Measurements from ENCODE around the gene HMX2. TPM values are rescaled to one million over a fixed set of nuclear protein-coding genes. Genes with fewer than 3 reads are reported as not detected.

The HMX2 gene
- total RNA-seq, 1 donor from 2014 or later = not detected

DNA sequence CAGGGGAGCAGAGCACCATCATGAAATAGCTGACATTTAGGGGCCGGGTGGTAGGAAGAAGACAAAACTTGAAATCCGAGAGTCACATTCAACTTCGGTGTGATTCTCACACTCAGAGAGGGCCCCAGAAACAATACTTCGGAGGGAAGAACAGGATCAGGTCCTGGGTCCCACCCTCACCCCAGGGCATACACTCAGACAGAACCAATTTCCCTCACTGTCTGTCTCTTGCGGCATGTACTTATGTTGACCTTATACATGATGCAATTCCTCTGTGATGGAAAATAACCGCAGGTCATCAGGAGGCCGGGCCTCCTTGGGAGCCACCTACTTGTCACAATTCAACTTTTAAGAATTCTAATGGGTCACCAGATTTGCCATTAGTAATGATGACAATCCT, 38.5 kb upstream of the HMX2 start:
- H3K4me1 Mint-ChIP-seq = no peaks in the 10 kb centered on the region
- peaks cover 61% of the 10 kb centered on the region for H3K27me3 Mint-ChIP-seq (ENCODE audit: low read depth)
- DNase-seq (ENCODE audit: low spot score in 2 of 2, unreplicated experiment in 2 of 2) = no peak
- no peaks in the 10 kb centered on the region for H3K9me3 Mint-ChIP-seq
- TF ChIP-seq, protein P1, sequence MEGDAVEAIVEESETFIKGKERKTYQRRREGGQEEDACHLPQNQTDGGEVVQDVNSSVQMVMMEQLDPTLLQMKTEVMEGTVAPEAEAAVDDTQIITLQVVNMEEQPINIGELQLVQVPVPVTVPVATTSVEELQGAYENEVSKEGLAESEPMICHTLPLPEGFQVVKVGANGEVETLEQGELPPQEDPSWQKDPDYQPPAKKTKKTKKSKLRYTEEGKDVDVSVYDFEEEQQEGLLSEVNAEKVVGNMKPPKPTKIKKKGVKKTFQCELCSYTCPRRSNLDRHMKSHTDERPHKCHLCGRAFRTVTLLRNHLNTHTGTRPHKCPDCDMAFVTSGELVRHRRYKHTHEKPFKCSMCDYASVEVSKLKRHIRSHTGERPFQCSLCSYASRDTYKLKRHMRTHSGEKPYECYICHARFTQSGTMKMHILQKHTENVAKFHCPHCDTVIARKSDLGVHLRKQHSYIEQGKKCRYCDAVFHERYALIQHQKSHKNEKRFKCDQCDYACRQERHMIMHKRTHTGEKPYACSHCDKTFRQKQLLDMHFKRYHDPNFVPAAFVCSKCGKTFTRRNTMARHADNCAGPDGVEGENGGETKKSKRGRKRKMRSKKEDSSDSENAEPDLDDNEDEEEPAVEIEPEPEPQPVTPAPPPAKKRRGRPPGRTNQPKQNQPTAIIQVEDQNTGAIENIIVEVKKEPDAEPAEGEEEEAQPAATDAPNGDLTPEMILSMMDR (IDR thresholded peaks at IDR 0.05; ENCODE audit: unreplicated experiment) = no peak
- H3K27ac Mint-ChIP-seq = no peak overlapping the region
- H3K36me3 Mint-ChIP-seq = no peaks in the 10 kb centered on the region
- no peak overlapping the region for H3K4me3 Mint-ChIP-seq

DNA sequence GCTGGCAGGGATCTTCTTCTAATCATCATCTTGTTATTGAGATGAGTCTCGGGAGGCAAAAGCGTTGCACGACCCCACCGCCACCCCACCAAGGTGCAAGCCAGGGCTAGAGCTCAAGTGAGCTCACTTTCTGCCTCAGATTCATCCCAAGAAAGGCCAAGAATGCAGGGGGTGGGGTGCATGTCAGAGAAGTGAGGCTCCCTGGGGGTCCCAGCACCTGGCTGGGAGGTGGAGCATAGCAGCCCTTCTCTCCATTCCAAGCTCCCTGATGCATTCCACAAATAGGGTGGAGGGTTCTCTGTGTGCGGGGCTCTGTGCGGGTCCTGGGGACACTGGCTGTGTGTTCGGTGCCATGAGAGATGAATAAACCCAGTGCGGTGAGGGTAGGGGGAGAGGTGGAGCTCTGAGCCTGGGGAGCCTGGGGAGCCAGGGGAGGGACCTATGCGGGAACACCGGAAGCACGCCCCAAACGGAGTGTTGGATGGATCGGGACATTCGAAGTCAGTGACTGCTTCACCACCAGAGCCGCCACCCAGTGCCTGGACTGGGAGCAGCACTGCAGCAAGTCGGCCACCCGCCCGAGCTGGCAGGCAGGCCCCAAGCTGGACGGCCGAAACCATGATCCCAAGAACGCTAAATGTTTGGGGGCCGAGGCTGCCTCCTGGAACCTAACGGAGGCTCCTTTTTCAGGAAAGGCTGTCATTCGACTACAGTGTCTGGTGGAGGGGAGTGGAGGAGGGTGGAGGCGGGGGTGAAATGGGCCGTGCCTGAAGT, 30.1 kb upstream of the HMX2 start:
- Mint-ChIP-seq H3K27me3 (ENCODE audit: low read depth) (peaks cover 83% of the 10 kb centered on the region), H3K4me1 (no peaks in the 10 kb centered on the region), H3K4me3 (no peak overlapping the region), H3K36me3 (no peaks in the 10 kb centered on the region), H3K27ac (no peak overlapping the region), H3K9me3 (no peaks in the 10 kb centered on the region)
- DNase-seq (ENCODE audit: low spot score in 2 of 2, unreplicated experiment in 2 of 2) = no peak
- TF ChIP-seq, protein P1 (IDR thresholded peaks at IDR 0.05; ENCODE audit: unreplicated experiment) = no peak

DNA sequence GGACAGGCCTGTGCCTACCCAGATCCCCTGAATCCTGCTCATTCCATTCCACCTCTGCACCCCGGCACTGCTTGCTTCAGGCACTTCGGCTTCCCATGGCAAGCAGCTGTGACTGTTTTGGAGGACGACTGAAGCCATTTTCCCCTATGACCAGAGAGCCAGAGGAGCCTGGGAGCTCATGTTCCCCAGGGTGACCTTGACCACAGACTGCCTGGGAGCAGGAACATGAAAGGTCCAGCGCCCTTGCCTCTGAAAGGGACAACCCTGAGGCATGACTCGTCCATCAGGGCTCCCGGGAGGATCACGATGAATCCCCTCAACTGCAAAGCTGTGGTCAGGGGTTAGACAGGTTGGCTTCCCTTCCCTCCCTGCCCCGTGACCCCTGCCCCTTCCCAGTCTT, 28.9 kb upstream of the HMX2 start:
- Mint-ChIP-seq H3K9me3 (no peaks in the 10 kb centered on the region), H3K4me3 (no peak overlapping the region), H3K27ac (no peak overlapping the region), H3K36me3 (no peaks in the 10 kb centered on the region), H3K4me1 (no peaks in the 10 kb centered on the region), H3K27me3 (ENCODE audit: low read depth) (peaks cover 88% of the 10 kb centered on the region)
- DNase-seq (ENCODE audit: low spot score in 2 of 2, unreplicated experiment in 2 of 2) = no peak
- TF ChIP-seq, protein P1 (IDR thresholded peaks at IDR 0.05; ENCODE audit: unreplicated experiment) = no peak

DNA sequence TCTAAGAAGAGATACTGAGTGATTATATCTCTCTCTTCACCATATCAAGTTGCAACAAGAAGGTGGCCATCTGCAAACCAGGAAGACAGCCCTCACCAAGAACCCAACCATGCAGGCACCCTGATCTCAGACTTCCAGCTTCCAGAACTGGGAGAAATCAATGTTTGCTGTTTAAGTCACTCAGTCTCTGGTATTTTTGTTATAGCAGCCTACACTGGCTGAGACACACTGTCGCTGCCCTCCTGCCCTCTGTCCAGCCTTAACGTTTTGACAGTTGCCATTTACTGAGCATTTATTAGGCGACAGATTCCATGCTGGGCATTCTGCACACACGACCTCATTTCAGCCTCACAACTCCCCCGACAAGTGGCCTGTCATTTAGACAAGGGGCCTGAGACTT, 21.7 kb upstream of the HMX2 start:
- DNase-seq (ENCODE audit: low spot score in 2 of 2, unreplicated experiment in 2 of 2) = no peak
- Mint-ChIP-seq H3K9me3 (no peaks in the 10 kb centered on the region), H3K36me3 (no peaks in the 10 kb centered on the region), H3K27ac (no peak overlapping the region), H3K4me3 (no peak overlapping the region), H3K4me1 (no peaks in the 10 kb centered on the region), H3K27me3 (ENCODE audit: low read depth) (peaks cover 95% of the 10 kb centered on the region)
- TF ChIP-seq, protein P1 (IDR thresholded peaks at IDR 0.05; ENCODE audit: unreplicated experiment) = no peak

DNA sequence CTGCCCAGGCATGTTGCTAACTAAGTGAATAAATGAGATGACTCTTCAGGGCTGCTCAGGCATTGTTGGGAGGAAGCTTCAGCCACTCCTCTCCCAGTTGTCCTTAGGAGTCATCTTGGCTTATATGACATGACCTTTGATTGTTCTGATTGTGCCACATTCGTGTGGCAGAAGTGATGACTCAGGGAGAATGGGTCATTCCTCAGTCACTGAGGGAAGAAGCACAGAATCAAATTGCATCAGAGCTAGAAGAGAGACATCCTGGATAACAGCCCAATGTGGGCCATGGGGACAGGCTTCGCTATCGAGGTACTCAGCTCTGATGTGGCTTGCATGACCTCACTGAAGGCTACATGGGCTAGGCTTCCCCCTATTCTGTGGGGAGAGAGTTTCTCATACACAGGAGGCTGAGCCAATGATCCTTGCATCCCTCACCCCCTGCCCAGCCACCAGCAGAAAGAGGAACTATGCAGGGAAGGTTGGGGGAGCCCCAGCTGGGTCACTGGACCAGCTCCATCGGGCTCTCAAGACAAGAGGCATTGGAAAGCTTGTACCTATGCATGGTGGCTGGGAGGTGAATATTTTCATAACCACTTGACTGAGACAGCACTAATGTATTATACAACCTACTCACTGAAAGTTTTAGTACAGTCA, 18.2 kb upstream of the HMX2 start:
- H3K9me3 Mint-ChIP-seq = no peaks in the 10 kb centered on the region
- DNase-seq (ENCODE audit: low spot score in 2 of 2, unreplicated experiment in 2 of 2) = no peak
- no peak overlapping the region for H3K27ac Mint-ChIP-seq

More for the DNA sequence above, 18.2 kb upstream of the HMX2 start:
- Mint-ChIP-seq H3K36me3 (no peaks in the 10 kb centered on the region), H3K27me3 (ENCODE audit: low read depth) (peaks cover 99% of the 10 kb centered on the region), H3K4me1 (peaks cover 13% of the 10 kb centered on the region), H3K4me3 (no peak overlapping the region)
- TF ChIP-seq, protein P1 (IDR thresholded peaks at IDR 0.05; ENCODE audit: unreplicated experiment) = no peak

Data from mesothelial cell of epicardium (in vitro differentiated cells).